HG02763 (cell line): ENCODE results near the gene RNF141.

Experiments
- ATAC-seq: cut with Tn5 transposase; IDR thresholded peaks from one replicate; pipeline ENCODE4 v1.9.1; 2021; ENCODE audit warnings: mild to moderate bottlenecking, moderate library complexity; ENCODE audit not compliant: unreplicated experiment

RNF141 gene

GRCh38 chr11:10484461-10485180 lies 56.4 kb downstream of the RNF141 start:
- ATAC-seq: no peak

- no peak for ATAC-seq
Observed at GRCh38 chr11:10483584-10483983, 57.4 kb downstream of the RNF141 start.

GRCh38 chr11:10483174-10483573 lies 57.8 kb downstream of the RNF141 start:
- no peak for ATAC-seq

- no peak for ATAC-seq
Observed at GRCh38 chr11:10481560-10482349, 59.2 kb downstream of the RNF141 start.

- no peak for ATAC-seq
Observed at GRCh38 chr11:10480760-10481159, 60.2 kb downstream of the RNF141 start.

GRCh38 chr11:10480026-10480425 lies 61.0 kb downstream of the RNF141 start:
- ATAC-seq: no peak

GRCh38 chr11:10478574-10479550 lies 62.1 kb downstream of the RNF141 start:
- ATAC-seq: no peak

- no peak for ATAC-seq
Observed at GRCh38 chr11:10478066-10478465, 62.9 kb downstream of the RNF141 start.

- no peak for ATAC-seq
Observed at GRCh38 chr11:10477690-10478046, 63.3 kb downstream of the RNF141 start.

GRCh38 chr11:10476927-10477689 lies 63.9 kb downstream of the RNF141 start:
- ATAC-seq: no peak

- no peak for ATAC-seq
Observed at GRCh38 chr11:10476342-10476741, 64.6 kb downstream of the RNF141 start.

GRCh38 chr11:10474551-10474950 lies 66.4 kb downstream of the RNF141 start:
- no peak for ATAC-seq

- no peak for ATAC-seq
Observed at GRCh38 chr11:10473371-10473770, 67.6 kb downstream of the RNF141 start.

- ATAC-seq: no peak
Observed at GRCh38 chr11:10462746-10463300, 78.2 kb downstream of the RNF141 start.
